ENCODE results near the gene CES2.

DNA sequence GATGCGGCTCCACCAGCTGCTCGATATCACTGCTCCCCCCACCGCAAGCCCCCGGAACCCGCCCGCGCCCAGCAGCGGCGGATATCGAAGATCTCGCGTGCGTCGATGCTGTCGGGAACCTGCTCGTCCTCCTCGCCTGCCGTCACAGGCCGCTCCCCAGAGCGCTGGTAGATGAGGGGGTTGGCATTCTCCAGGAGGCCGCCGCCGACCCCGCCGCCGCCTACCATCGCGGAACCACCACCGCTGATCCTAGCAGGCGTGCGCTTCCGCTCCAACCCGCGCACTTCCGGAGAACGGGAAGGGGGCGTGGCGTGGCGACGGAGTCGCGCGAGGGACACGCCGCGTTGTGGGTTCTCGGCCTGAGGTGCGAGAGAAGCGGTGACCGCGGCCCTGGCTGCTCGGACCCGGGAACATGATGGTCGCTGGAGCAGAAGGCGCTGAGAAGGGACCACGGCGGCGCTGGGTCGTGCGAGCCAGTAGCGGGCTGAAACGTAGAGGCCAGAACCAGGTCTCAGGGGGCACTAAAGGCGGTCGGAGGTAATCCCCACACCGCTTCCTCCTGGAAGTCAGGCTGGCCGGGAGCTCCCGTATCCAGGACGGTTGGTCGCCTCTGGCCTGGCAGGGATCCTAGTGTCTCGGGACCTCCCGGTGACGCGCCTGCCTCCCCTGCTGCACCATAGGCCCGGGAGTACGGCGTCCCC is 1.0 kb upstream of the CES2 start, which contains the start of gene CIAO2B:
- TF ChIP-seq EZH2 (IDR thresholded peaks at IDR 0.05; ENCODE audit: borderline replicate concordance, low read depth, low read length, poor library complexity, severe bottlenecking), result no peak
- TF ChIP-seq, protein P1, sequence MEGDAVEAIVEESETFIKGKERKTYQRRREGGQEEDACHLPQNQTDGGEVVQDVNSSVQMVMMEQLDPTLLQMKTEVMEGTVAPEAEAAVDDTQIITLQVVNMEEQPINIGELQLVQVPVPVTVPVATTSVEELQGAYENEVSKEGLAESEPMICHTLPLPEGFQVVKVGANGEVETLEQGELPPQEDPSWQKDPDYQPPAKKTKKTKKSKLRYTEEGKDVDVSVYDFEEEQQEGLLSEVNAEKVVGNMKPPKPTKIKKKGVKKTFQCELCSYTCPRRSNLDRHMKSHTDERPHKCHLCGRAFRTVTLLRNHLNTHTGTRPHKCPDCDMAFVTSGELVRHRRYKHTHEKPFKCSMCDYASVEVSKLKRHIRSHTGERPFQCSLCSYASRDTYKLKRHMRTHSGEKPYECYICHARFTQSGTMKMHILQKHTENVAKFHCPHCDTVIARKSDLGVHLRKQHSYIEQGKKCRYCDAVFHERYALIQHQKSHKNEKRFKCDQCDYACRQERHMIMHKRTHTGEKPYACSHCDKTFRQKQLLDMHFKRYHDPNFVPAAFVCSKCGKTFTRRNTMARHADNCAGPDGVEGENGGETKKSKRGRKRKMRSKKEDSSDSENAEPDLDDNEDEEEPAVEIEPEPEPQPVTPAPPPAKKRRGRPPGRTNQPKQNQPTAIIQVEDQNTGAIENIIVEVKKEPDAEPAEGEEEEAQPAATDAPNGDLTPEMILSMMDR (conservative IDR thresholded peaks at IDR 0.05; ENCODE audit: low read depth, low read length), result no peak

Data from A673 (cell line).